ENCODE data around the gene ASCL5.

- peak; percentile 48 for TF ChIP-seq POLR2A (IDR thresholded peaks at IDR 0.05; ENCODE audit: low read length)
- TF ChIP-seq GATA1 (IDR thresholded peaks at IDR 0.05; ENCODE audit: low read depth, low read length) = no peak
Observed at GRCh38 chr1:201170533-201171062, 43.6 kb upstream of the ASCL5 start.

Measured in erythroblast (primary cell).